Upper lobe of left lung (tissue), 6 donors: ENCODE results near the gene HTRA3. TPM values are rescaled to one million over a fixed set of nuclear protein-coding genes. Genes with fewer than 3 reads are reported as not detected.

Source experiments
- ATAC-seq, 2 donors: fragments of 200-7000 bp; cut with Tn5 transposase; one replicate each; pipeline ENCODE4 v1.9.1; 2022; ENCODE audit warnings: mild to moderate bottlenecking in 2 of 2, moderate library complexity in 2 of 2; ENCODE audit not compliant: low FRiP score in 2 of 2
- DNase-seq, 2 donors: peaks; one replicate each; pipeline ENCODE4 v3.0.0-alpha.2; 2019 to 2020
- H3K27ac ChIP-seq, 4 donors: fragments of 200-600 bp; sonication (generic); one replicate each; pipeline ENCODE4 v1.5.1; 2016 to 2019
- H3K27me3 ChIP-seq, 4 donors: fragments of 200-600 bp; sonication (generic); one replicate each; pipeline ENCODE4 v1.5.1; 2017 to 2019
- H3K36me3 ChIP-seq, 4 donors: fragments of 200-600 bp; sonication (generic); one replicate each; pipeline ENCODE4 v1.5.1; 2016 to 2019
- H3K4me1 ChIP-seq, 4 donors: fragments of 200-600 bp; sonication (generic); one replicate each; pipeline ENCODE4 v1.5.1; 2018 to 2019
- H3K4me3 ChIP-seq, 4 donors: fragments of 200-600 bp; sonication (generic); one replicate each; pipeline ENCODE4 v1.5.1; 2017 to 2019; ENCODE audit warnings: mild to moderate bottlenecking in 2 of 4, moderate library complexity in 1 of 4
- H3K9me3 ChIP-seq, 4 donors: fragments of 200-600 bp; sonication (generic); one replicate each; pipeline ENCODE4 v1.5.1; 2018 to 2019
- CTCF ChIP-seq, 6 experiments: fragments of 450-650 bp in 4 of 6; fragments of 200-600 bp in 2 of 6; sonication (generic) in 2 of 6; IDR thresholded peaks; one replicate each; pipeline ENCODE4 v1.5.1; 2016 to 2019; ENCODE audit warnings: antibody characterized with exemption in 6 of 6
- EP300 ChIP-seq, 4 donors: sonication (generic); formaldehyde crosslinking; IDR thresholded peaks; one replicate each; pipeline ENCODE4 v1.5.1; 2017; ENCODE audit warnings: antibody characterized with exemption in 4 of 4, control low read depth in 2 of 4
- POLR2A ChIP-seq, 4 donors: fragments of 450-650 bp; IDR thresholded peaks; one replicate each; pipeline ENCODE4 v1.5.1; 2016 to 2017; ENCODE audit warnings: antibody characterized with exemption in 4 of 4, mild to moderate bottlenecking in 2 of 4
- POLR2AphosphoS5 ChIP-seq, 2 donors: sonication (generic); formaldehyde crosslinking; IDR thresholded peaks; one replicate each; pipeline ENCODE4 v1.5.1; 2017; ENCODE audit warnings: antibody characterized with exemption in 2 of 2
- WGBS, 2 donors: methylation state at CpG; one replicate each; pipeline ENCODE4 v1.1.5; 2017 to 2018; 5-methylcytosine and 5-hydroxymethylcytosine counted together
- total RNA-seq, 6 donors: library from RNA; depleted of rRNA in 4 of 6; stranded (reverse); fragments of >200 nt in 4 of 6; gene quantifications; one replicate each; pipeline versions ENCODE4 v1.1.0 to v1.2.1, GENCODE V29; 2016 to 2021
- donor health status: DM: no; HTN: no; CAD: no; lungs with moderate emphysema.
- donor health status: DM: no; HTN: yes; CAD: no; lungs with severe emphysema.

HTRA3 gene
- total RNA-seq, 6 donors from 2014 or later, result 5.2 to 51.1 (median 19.7) TPM

DNA sequence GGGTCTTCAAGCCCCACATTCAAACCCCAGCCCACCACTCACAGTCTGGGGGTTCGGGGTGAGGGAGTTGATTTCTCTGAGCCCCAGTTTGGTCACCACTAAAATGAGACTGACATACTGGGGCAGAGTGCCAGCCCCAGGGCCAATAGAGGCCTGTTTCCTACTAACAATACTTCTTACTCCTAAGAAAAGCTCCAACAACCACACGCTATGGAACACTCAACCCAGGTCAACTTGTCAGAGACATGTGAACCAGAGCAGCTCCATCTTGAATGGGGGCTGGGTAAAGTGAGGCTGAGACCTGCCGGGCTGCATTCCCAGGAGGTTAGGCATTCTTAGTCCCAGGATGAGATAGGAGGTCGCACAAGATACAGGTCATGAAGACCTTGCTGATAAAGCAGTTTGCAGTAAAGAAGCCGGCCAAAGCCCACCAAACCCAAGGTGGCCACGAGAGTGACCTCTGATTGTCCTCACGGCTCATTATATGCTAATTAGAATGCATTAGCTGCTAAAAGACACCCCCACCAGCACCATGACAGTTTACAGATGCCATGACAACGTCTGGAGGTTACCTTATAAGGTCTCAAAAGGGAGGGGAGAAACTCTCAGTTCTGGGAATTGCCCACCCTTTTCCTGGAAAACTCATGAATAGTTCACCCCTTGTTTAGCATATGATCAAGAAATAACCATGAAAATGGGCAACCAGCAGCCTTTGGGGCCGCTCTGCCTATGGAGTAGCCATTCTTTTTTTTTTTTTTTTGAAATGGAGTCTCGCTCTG is 26.6 kb upstream of the HTRA3 start:
- Histone ChIP-seq H3K27ac (peak overlapping the region in 2 of 4 donors; percentile 16 to 32), H3K36me3 (peaks cover 0 to 33% (median 22%) of the 10 kb centered on the region in 4 donors), H3K4me3 (no peak overlapping the region), H3K9me3 (no peaks in the 10 kb centered on the region), H3K4me1 (peaks cover 14 to 34% (median 31%) of the 10 kb centered on the region in 4 donors), H3K27me3 (no peaks in the 10 kb centered on the region)
- no peak for TF ChIP-seq POLR2A (IDR thresholded peaks at IDR 0.05)
- no peak for TF ChIP-seq CTCF (IDR thresholded peaks at IDR 0.05)
- no peak for TF ChIP-seq EP300 (IDR thresholded peaks at IDR 0.05)
- TF ChIP-seq POLR2AphosphoS5 (IDR thresholded peaks at IDR 0.05), result no peak
- ATAC-seq (no peak), DNase-seq (no peak)
- WGBS, 2 donors, result 81 to 84% methylated on average over 9 to 10 of the region's 10 CpGs

- Histone ChIP-seq H3K4me1 (peaks cover 19 to 40% (median 36%) of the 10 kb centered on the region in 4 donors), H3K4me3 (no peak overlapping the region), H3K9me3 (no peaks in the 10 kb centered on the region), H3K36me3 (peaks cover 0 to 21% (median 13%) of the 10 kb centered on the region in 4 donors), H3K27ac (no peak overlapping the region), H3K27me3 (no peaks in the 10 kb centered on the region)
- ATAC-seq, result no peak
- 87 to 88% methylated on average over 5 to 18 of the region's 18 CpGs for WGBS, 2 donors
- peak in 1 of 2 donors; percentile 60 for DNase-seq
- TF ChIP-seq POLR2A (IDR thresholded peaks at IDR 0.05) (no peak), CTCF (IDR thresholded peaks at IDR 0.05) (no peak), POLR2AphosphoS5 (IDR thresholded peaks at IDR 0.05) (no peak), EP300 (IDR thresholded peaks at IDR 0.05) (no peak)
Observed at GRCh38 chr4:8244001-8244757, 25.4 kb upstream of the HTRA3 start.

DNA sequence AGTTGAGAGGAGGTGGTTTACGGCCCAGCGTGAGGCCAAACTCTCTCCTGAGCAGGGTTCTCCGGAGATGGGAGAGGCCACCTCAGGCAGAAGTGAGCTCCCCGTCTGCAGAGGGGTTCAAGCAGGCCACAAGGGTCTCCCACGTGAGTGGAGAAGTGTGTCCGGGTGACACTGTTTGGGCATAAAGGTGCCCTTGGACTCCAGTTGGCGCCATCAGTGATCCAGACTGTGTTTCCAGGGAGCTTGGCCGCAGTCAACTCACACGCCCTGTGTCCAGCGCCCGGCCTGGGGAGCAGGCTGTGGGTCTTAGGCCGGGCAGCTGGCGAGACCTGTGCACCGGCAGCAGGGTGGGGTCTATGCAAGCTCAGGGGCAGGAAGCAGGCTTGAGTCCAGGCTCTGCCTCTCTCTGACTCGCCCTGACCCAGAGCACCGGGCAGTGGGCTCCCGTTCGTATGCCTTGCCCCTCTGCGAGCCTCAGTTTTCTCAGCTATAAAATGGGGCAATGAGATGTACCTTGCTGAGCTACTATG is 24.6 kb upstream of the HTRA3 start:
- WGBS, 2 donors, result 95 to 99% methylated on average over 12 to 15 of the region's 19 CpGs
- Histone ChIP-seq H3K4me3 (no peak overlapping the region), H3K27me3 (no peaks in the 10 kb centered on the region), H3K27ac (no peak overlapping the region), H3K9me3 (no peaks in the 10 kb centered on the region), H3K4me1 (peaks cover 19 to 40% (median 36%) of the 10 kb centered on the region in 4 donors), H3K36me3 (peaks cover 0 to 15% (median 8%) of the 10 kb centered on the region in 4 donors)
- DNase-seq (peak in 1 of 2 donors; percentile 78), ATAC-seq (no peak)
- no peak for TF ChIP-seq POLR2AphosphoS5 (IDR thresholded peaks at IDR 0.05)
- TF ChIP-seq EP300 (IDR thresholded peaks at IDR 0.05), result no peak
- no peak for TF ChIP-seq CTCF (IDR thresholded peaks at IDR 0.05)
- no peak for TF ChIP-seq POLR2A (IDR thresholded peaks at IDR 0.05)

DNA sequence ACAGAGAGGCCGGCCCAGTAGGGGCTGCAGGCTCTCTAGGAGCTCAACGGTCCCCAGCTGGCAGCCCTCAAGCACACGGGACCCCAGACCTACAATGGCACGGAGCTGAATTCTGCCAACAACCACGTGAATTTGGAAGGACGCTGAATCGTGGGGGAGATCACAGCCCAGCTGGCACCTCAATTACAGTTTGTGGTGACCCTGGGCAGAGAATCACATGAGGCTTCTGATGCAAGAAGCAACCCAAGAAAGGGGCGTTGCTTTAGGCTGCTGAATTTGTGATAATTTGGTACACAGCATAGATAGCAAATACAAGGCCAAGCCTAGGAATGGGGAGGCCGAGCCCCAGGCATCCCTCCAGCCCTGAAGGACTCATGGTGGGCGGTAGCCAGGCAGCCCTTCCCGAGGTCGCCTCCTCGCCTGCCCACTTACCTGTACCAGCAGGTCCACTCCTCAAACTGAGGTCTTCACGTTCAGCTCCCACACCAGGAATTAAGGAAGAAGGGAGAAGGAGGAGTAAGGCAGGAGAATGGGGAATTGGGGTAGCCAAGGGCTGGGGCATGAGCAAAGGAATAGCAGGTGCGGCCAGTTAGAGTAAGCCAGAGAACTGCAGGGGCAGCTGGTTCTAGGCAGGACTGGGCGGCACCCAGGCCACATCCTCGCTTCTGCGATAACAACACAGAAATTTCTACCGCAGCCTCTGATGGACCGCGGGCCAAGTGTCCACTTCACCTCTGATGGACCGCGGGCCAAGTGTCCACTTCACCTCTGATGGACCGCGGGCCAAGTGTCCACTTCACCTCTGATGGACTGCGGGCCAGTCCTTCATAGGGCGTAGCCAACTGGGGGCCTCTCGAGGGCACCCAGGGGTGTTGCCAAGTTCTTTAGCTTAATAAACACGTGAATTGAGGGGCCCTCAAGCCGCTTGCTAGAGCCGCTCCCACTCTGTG is 23.4 kb upstream of the HTRA3 start:
- Histone ChIP-seq H3K4me1 (peaks cover 19 to 40% (median 36%) of the 10 kb centered on the region in 4 donors), H3K36me3 (peaks cover 0 to 7% (median under 1%) of the 10 kb centered on the region in 4 donors), H3K9me3 (no peaks in the 10 kb centered on the region), H3K27ac (peak overlapping the region in 3 of 4 donors; percentile 51 to 90 (median 81)), H3K27me3 (no peaks in the 10 kb centered on the region), H3K4me3 (no peak overlapping the region)
- WGBS, 2 donors, result 63 to 78% methylated on average over 27 to 31 of the region's 31 CpGs
- peak in 1 of 2 donors; percentile 85 for ATAC-seq
- DNase-seq, result peak in 1 of 2 donors; percentile 80
- TF ChIP-seq CTCF (IDR thresholded peaks at IDR 0.05) (no peak), POLR2AphosphoS5 (IDR thresholded peaks at IDR 0.05) (peak in 1 of 2 donors; percentile 37), POLR2A (IDR thresholded peaks at IDR 0.05) (no peak), EP300 (IDR thresholded peaks at IDR 0.05) (peak in 2 of 4 donors; percentile 7 to 45)
